Measurements from ENCODE around the gene KL. TPM values are rescaled to one million over a fixed set of nuclear protein-coding genes. Genes with fewer than 3 reads are reported as not detected.

KL gene
- total RNA-seq, 2 experiments from 2014 or later = not detected

- TF ChIP-seq CTCF (IDR thresholded peaks at IDR 0.05) = no peak
- Histone ChIP-seq H3K9me3 (ENCODE audit: control insufficient read depth in 1 of 2, insufficient read depth in 1 of 2, low read length in 2 of 2) (no peaks in the 10 kb centered on the region), H3K27me3 (ENCODE audit: control insufficient read depth in 1 of 2, insufficient read depth in 2 of 2, low read length in 2 of 2) (peaks cover 0 to 4% of the 10 kb centered on the region in 2 experiments), H3K27ac (ENCODE audit: low read depth in 1 of 2, low read length in 2 of 2) (no peak overlapping the region), H3K4me3 (ENCODE audit: low read length) (no peak overlapping the region), H3K4me1 (ENCODE audit: insufficient read depth, low read length) (no peaks in the 10 kb centered on the region), H3K36me3 (ENCODE audit: insufficient read depth, low read length) (no peaks in the 10 kb centered on the region)
- intact Hi-C loops (cut with DNase I, micrococcal nuclease) = no loop called here
- ChIA-PET POLR2A (no interaction called here), CTCF (no interaction called here)
- H3K4me1 Mint-ChIP-seq (ENCODE audit: low read depth) = no peaks in the 10 kb centered on the region
- H3K36me3 Mint-ChIP-seq (ENCODE audit: low read depth) = no peaks in the 10 kb centered on the region
- H3K4me3 Mint-ChIP-seq = no peak overlapping the region
- ATAC-seq (ENCODE audit: poor library complexity) (no peak), DNase-seq (no peak)
- no peak overlapping the region for H3K27ac Mint-ChIP-seq
- H3K9me3 Mint-ChIP-seq = no peaks in the 10 kb centered on the region
- peaks cover 19% of the 10 kb centered on the region for H3K27me3 Mint-ChIP-seq
These were observed 63.7 kb downstream of the KL start for GRCh38 chr13:33079960-33080359.

- H3K4me1 Mint-ChIP-seq (ENCODE audit: low read depth) = no peaks in the 10 kb centered on the region
- intact Hi-C loops (cut with DNase I, micrococcal nuclease) = no loop called here
- H3K4me3 Mint-ChIP-seq = no peak overlapping the region
- H3K27me3 Mint-ChIP-seq = peaks cover 25% of the 10 kb centered on the region
- peaks cover 0 to 4% of the 10 kb centered on the region in 2 experiments for H3K27me3 ChIP-seq (ENCODE audit: control insufficient read depth in 1 of 2, insufficient read depth in 2 of 2, low read length in 2 of 2)
- no peak for TF ChIP-seq CTCF (IDR thresholded peaks at IDR 0.05)
- H3K27ac Mint-ChIP-seq = no peak overlapping the region
- H3K36me3 Mint-ChIP-seq (ENCODE audit: low read depth) = no peaks in the 10 kb centered on the region
- no peaks in the 10 kb centered on the region for H3K4me1 ChIP-seq (ENCODE audit: insufficient read depth, low read length)
- H3K27ac ChIP-seq (ENCODE audit: low read depth in 1 of 2, low read length in 2 of 2) = no peak overlapping the region
- ATAC-seq (ENCODE audit: poor library complexity) = no peak
- POLR2A ChIA-PET = no interaction called here
- H3K4me3 ChIP-seq (ENCODE audit: low read length) = no peak overlapping the region
- DNase-seq = no peak
- no peaks in the 10 kb centered on the region for H3K9me3 Mint-ChIP-seq
- no peaks in the 10 kb centered on the region for H3K36me3 ChIP-seq (ENCODE audit: insufficient read depth, low read length)
- CTCF ChIA-PET = no interaction called here
- no peaks in the 10 kb centered on the region for H3K9me3 ChIP-seq (ENCODE audit: control insufficient read depth in 1 of 2, insufficient read depth in 1 of 2, low read length in 2 of 2)
These were observed 64.9 kb downstream of the KL start for GRCh38 chr13:33080972-33081590.

GRCh38 chr13:33081666-33082065, 65.4 kb downstream of the KL start:
- H3K9me3 ChIP-seq (ENCODE audit: control insufficient read depth in 1 of 2, insufficient read depth in 1 of 2, low read length in 2 of 2) = no peaks in the 10 kb centered on the region
- H3K36me3 ChIP-seq (ENCODE audit: insufficient read depth, low read length) = no peaks in the 10 kb centered on the region
- no peak overlapping the region for H3K27ac ChIP-seq (ENCODE audit: low read depth in 1 of 2, low read length in 2 of 2)
- no peaks in the 10 kb centered on the region for H3K9me3 Mint-ChIP-seq
- ATAC-seq (ENCODE audit: poor library complexity) (no peak), DNase-seq (no peak)
- peaks cover 0 to 4% of the 10 kb centered on the region in 2 experiments for H3K27me3 ChIP-seq (ENCODE audit: control insufficient read depth in 1 of 2, insufficient read depth in 2 of 2, low read length in 2 of 2)
- H3K4me1 ChIP-seq (ENCODE audit: insufficient read depth, low read length) = no peaks in the 10 kb centered on the region
- POLR2A ChIA-PET = no interaction called here
- peaks cover 29% of the 10 kb centered on the region for H3K27me3 Mint-ChIP-seq
- CTCF ChIA-PET = no interaction called here
- no peak for TF ChIP-seq CTCF (IDR thresholded peaks at IDR 0.05)
- H3K4me3 ChIP-seq (ENCODE audit: low read length) = no peak overlapping the region
- H3K4me3 Mint-ChIP-seq = no peak overlapping the region
- intact Hi-C loops (cut with DNase I, micrococcal nuclease) = no loop called here
- no peak overlapping the region for H3K27ac Mint-ChIP-seq
- no peaks in the 10 kb centered on the region for H3K36me3 Mint-ChIP-seq (ENCODE audit: low read depth)
- H3K4me1 Mint-ChIP-seq (ENCODE audit: low read depth) = no peaks in the 10 kb centered on the region
